OCI-M2 (cell line): ENCODE measurements around the gene HIVEP2.

Experiments
- DNase-seq: peaks from one replicate; lab custom pipeline; 2025; ENCODE audit not compliant: unreplicated experiment; lab: John Stamatoyannopoulos, UW

HIVEP2 gene

DNA sequence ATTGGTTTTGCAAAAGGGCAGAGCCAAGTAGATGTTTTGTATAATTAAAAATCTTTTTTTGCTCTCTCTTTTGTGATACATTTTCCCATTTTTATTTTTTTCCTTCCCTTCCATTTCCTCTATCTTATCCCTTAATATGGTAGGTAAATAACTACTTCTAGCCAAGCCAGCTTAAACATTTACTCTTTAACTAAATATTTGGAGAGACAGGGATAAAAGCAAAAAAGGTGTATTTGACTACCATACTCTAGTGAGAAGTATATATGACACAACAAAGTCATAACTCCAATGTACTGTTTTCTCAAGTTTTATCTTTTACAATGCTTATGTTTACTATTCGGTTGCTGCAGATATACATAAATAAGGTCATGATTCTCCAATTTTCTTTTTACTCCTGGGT is 154.7 kb downstream of the HIVEP2 start:
- DNase-seq = no peak

- DNase-seq = no peak
Measured at GRCh38 chr6:142787422-142787821, 157.6 kb downstream of the HIVEP2 start.

DNA sequence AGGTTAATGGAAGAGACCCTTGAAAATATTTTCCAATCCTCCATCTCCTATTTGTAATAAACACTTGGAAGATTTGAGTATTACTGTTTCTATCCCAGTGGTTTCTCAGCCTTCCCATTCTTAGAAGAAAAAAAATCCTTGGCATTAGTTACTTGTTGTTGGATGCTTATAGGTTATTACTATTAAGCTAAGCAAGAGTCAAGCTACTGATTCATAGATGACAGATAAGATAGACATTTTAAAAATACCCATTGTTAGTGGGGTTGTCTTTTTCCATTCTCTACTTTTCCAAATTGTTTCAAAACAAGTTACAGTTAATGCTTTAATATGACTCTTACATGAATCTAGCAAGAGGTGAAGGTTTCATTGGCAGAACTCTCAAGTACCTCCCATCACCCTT is 158.5 kb downstream of the HIVEP2 start:
- DNase-seq = no peak

GRCh38 chr6:142784344-142784743 is 160.6 kb downstream of the HIVEP2 start:
- no peak for DNase-seq

DNA sequence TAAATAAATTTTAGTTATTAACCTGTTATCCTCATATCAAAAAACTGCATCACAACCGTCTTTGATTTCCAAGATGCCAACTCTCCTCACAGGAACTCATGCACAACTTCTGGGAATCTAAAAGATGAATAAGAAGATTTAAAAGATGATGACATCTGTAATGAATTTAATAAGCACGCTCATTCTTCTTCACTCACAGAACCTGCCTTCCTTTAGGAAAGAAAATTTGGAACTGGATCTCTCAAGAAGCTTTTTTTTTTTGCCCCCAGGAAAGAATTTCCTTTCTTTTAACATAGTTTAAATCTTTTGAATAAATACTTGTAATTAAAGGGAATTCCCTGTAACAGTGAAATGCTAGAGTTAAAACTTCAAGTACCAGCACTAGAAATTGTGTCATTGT is 161.5 kb downstream of the HIVEP2 start:
- no peak for DNase-seq

GRCh38 chr6:142781129-142781528 is 163.8 kb downstream of the HIVEP2 start:
- DNase-seq = no peak

GRCh38 chr6:142773859-142774648 is 170.9 kb downstream of the HIVEP2 start:
- no peak for DNase-seq

GRCh38 chr6:142773324-142773723 is 171.7 kb downstream of the HIVEP2 start:
- DNase-seq = no peak

DNA sequence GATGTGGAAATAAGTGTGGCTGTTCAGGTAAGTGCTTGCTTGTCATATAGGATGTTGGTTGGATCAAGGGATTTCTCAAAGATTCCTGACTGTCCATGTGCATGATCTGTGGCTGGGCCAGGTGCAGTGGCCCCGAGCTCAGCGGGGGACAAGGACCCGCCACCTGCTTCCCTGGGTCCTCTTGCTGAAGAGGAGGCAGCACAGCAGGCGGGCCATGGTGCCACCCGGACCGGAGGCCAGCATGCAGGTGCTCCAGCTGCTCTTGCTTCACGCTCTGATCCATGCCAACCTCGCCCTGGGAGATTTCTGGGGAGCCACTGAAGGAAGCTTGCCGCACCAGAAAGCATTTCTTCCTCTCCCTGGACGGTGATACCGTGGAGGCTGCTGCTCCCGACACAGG is 173.8 kb downstream of the HIVEP2 start:
- DNase-seq = no peak

- no peak for DNase-seq
Measured at GRCh38 chr6:142765306-142765705, 179.7 kb downstream of the HIVEP2 start.

DNA sequence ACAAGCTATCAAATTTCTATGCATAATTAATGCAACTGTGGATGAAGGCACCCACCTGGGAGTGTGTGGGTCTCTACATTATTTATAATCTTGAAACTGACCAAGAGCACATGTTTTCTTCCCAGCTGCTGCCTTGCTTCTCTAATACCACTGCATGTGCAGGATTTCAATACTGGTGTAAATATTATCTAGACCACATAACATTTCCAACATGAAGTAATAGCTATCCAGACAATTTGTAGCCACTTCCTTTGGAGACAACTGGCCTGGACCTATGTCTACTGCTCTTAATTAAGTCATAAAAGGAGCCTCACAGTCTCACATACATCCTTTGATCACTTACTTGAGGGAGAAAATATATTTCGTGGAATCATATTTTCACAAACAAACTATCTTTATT is 180.7 kb downstream of the HIVEP2 start:
- no peak for DNase-seq

- no peak for DNase-seq
Measured at GRCh38 chr6:142763205-142763604, 181.8 kb downstream of the HIVEP2 start.

DNA sequence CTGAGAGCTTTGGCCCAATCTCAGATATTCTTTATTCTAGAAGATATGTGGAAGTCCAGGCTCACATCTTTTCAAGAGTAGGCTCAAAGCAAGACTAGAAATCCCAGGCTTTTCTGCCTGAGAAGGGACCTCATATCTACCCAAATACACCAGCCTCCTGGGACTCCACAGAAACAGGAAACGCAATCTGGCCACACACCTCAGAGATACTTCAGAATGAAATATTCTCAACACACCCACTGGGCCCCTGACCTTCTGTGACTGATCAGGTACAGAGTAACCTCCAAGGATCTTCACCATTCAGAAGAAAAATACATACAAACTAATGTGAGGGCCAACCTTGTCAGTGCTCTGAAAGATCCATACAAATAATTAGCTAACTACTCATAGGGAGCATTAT is 183.2 kb downstream of the HIVEP2 start:
- no peak for DNase-seq

DNA sequence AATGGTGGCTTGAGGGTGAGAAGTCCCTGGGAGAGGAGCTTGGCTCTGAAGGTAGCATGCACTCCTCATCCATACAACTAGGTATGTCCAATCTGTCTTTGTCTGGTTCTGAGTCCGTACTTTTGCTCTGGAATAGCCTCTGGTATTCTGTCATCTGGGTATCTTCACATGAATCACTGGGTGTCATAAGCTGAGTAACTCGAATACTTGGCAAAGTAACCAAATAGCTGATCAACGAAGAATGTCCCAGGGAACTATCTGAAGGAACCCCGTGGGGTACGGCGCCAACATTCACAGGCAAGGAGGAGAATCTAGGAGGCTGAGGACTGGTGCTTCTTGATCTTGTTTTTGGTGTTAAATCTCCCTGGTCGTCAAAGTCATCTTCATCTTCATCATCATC is 184.8 kb downstream of the HIVEP2 start:
- DNase-seq = no peak

- DNase-seq = no peak
Measured at GRCh38 chr6:142758629-142759025, 186.3 kb downstream of the HIVEP2 start.

- no peak for DNase-seq
Measured at GRCh38 chr6:142757852-142758628, 186.9 kb downstream of the HIVEP2 start.

- DNase-seq = no peak
Measured at GRCh38 chr6:142756215-142756630, 188.8 kb downstream of the HIVEP2 start.

GRCh38 chr6:142753196-142753595 is 191.8 kb downstream of the HIVEP2 start:
- DNase-seq = no peak

- no peak for DNase-seq
Measured at GRCh38 chr6:142752348-142752747, 192.6 kb downstream of the HIVEP2 start.

GRCh38 chr6:142751452-142751851 is 193.5 kb downstream of the HIVEP2 start:
- DNase-seq = no peak

- no peak for DNase-seq
Measured at GRCh38 chr6:142750998-142751397, 194.0 kb downstream of the HIVEP2 start.

DNA sequence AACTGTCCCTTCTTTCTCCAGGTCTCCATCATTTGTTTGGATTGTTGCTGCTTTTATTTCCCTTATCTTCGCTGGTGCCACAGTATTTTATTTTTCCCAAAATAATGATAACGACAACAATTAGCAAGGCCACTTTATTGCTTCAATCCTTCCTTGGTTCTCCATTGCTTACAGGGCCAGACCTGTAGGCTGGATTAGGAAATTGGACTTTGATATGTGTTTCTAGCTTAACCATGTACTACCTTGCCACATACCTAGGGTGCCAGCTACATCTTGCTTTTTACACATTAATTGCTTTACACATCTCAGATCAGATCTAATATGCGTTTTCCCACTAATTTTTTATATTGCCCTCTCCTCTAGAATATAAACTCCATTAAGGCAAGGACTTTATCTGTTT is 195.4 kb downstream of the HIVEP2 start:
- DNase-seq = no peak
